Liver (tissue), 9 donors: Measurements from ENCODE around the gene RNF157. TPM values are rescaled to one million over a fixed set of nuclear protein-coding genes. Genes with fewer than 3 reads are reported as not detected.

ENCODE experiments used
- DNase-seq: peaks from one replicate; pipeline ENCODE4 v3.0.0-alpha.2; 2017; ENCODE audit warnings: low spot score
- H3K27ac ChIP-seq, 2 donors: one replicate each; pipeline ENCODE4 v1.7.0; 2013; ENCODE audit warnings: inconsistent platforms in 2 of 2, low read length in 2 of 2, control low read depth in 1 of 2, low read depth in 1 of 2, mild to moderate bottlenecking in 1 of 2
- H3K27me3 ChIP-seq, 4 donors: one replicate each; pipeline versions ENCODE4 v1.6.1 to v1.7.0; 2013; ENCODE audit warnings: low read length in 3 of 4, inconsistent platforms in 1 of 4, mild to moderate bottlenecking in 1 of 4, moderate library complexity in 1 of 4; ENCODE audit not compliant: control insufficient read depth in 4 of 4, insufficient read depth in 4 of 4
- H3K36me3 ChIP-seq, 4 donors: one replicate each; pipeline versions ENCODE4 v1.6.1 to v1.7.0; 2013; ENCODE audit warnings: low read length in 3 of 4, mild to moderate bottlenecking in 3 of 4, low read depth in 1 of 4, moderate library complexity in 1 of 4; ENCODE audit not compliant: control insufficient read depth in 4 of 4, insufficient read depth in 3 of 4
- H3K4me1 ChIP-seq, 4 donors: one replicate each; pipeline versions ENCODE4 v1.6.1 to v1.7.0; 2013; ENCODE audit warnings: low read length in 3 of 4, mild to moderate bottlenecking in 3 of 4, moderate library complexity in 1 of 4; ENCODE audit not compliant: control insufficient read depth in 4 of 4, insufficient read depth in 4 of 4
- H3K4me3 ChIP-seq, 3 donors: one replicate each; pipeline versions ENCODE4 v1.6.1 to v1.7.0; 2013; ENCODE audit warnings: low read length in 3 of 3, control low read depth in 1 of 3, low read depth in 1 of 3, mild to moderate bottlenecking in 1 of 3
- H3K9ac ChIP-seq, 2 donors: one replicate each; pipeline ENCODE4 v1.7.0; 2013; ENCODE audit warnings: low read length in 2 of 2, mild to moderate bottlenecking in 2 of 2, moderate library complexity in 2 of 2, control low read depth in 1 of 2, low read depth in 1 of 2
- H3K9me3 ChIP-seq, 4 donors: one replicate each; pipeline versions ENCODE4 v1.6.1 to v1.7.0; 2013; ENCODE audit warnings: low read length in 3 of 4; ENCODE audit not compliant: control insufficient read depth in 4 of 4
- ATF3 ChIP-seq: IDR thresholded peaks from 2 replicates; pipeline ENCODE4 v1.6.1; 2016; ENCODE audit warnings: antibody characterized with exemption
- EGR1 ChIP-seq, 2 donors: IDR thresholded peaks; 2 replicates each; pipeline ENCODE4 v1.6.1; 2016 to 2018; ENCODE audit warnings: antibody characterized with exemption in 2 of 2, low read depth in 2 of 2
- FOXA1 ChIP-seq: IDR thresholded peaks from 2 replicates; pipeline ENCODE4 v1.6.1; 2016; ENCODE audit warnings: antibody characterized with exemption
- FOXA2 ChIP-seq: IDR thresholded peaks from 2 replicates; pipeline ENCODE4 v1.6.1; 2016; ENCODE audit warnings: antibody characterized with exemption
- HNF4A ChIP-seq, 2 donors: conservative IDR thresholded peaks; 2 replicates each; pipeline ENCODE4 v1.6.1; 2016; ENCODE audit warnings: antibody characterized with exemption in 2 of 2, mild to moderate bottlenecking in 2 of 2
- HNF4G ChIP-seq: IDR thresholded peaks from 2 replicates; pipeline ENCODE4 v1.6.1; 2016; ENCODE audit warnings: antibody characterized with exemption
- JUND ChIP-seq, 2 donors: IDR thresholded peaks; 2 replicates each; pipeline ENCODE4 v1.6.1; 2016; ENCODE audit warnings: antibody characterized with exemption in 2 of 2
- MAX ChIP-seq: IDR thresholded peaks from 2 replicates; pipeline ENCODE4 v1.6.1; 2016; ENCODE audit warnings: antibody characterized with exemption
- NR2F2 ChIP-seq: IDR thresholded peaks from 2 replicates; pipeline ENCODE4 v1.6.1; 2016; ENCODE audit warnings: antibody characterized with exemption
- RXRA ChIP-seq, 2 donors: IDR thresholded peaks; 2 replicates each; pipeline ENCODE4 v1.6.1; 2017 to 2018; ENCODE audit warnings: antibody characterized with exemption in 2 of 2, mild to moderate bottlenecking in 1 of 2
- SP1 ChIP-seq: IDR thresholded peaks from 2 replicates; pipeline ENCODE4 v1.6.1; 2018; ENCODE audit warnings: antibody characterized with exemption, mild to moderate bottlenecking
- TAF1 ChIP-seq: conservative IDR thresholded peaks from 2 replicates; pipeline ENCODE4 v1.6.1; 2016; ENCODE audit warnings: antibody characterized with exemption, mild to moderate bottlenecking
- ZBTB33 ChIP-seq: IDR thresholded peaks from 2 replicates; pipeline ENCODE4 v1.6.1; 2016; ENCODE audit warnings: antibody characterized with exemption
- WGBS: extraction: QIAGEN DNeasy Blood & Tissue Kit; methylation state at CpG from one replicate; pipeline ENCODE4 v1.1.7; 2013; 5-methylcytosine and 5-hydroxymethylcytosine counted together
- polyA plus RNA-seq, 2 donors: library from polyadenylated mRNA; stranded (reverse) in 1 of 2; unstranded in 1 of 2; fragments of 200-250 nt in 1 of 2; fragments of >200 nt in 1 of 2; fragmentation: Nextera tagmentation in 1 of 2; extraction: Ambion mirVana in 1 of 2; gene quantifications; one replicate each; pipeline versions ENCODE4 v1.2.1 to v1.2.3, GENCODE V29; 2013 to 2015
- total RNA-seq, 2 donors: library from RNA; depleted of rRNA; stranded (reverse); fragments of >200 nt; gene quantifications; one replicate each; pipeline ENCODE4 v1.2.3, GENCODE V29; 2014
- donor health status: healthy.
- donor health status: healthy.
- donor health status: healthy.
- donor health status: healthy.
- donor health status: healthy.

The RNF157 gene
- total and polyA plus RNA-seq, 4 donors = 0.42 to 2.9 (median 0.66) TPM

GRCh38 chr17:76264425-76264754 is 24.1 kb upstream of the RNF157 start:
- peaks cover 0 to 2% (median 0%) of the 10 kb centered on the region in 4 donors for H3K36me3 ChIP-seq
- H3K27me3 ChIP-seq = no peaks in the 10 kb centered on the region
- no peak for TF ChIP-seq JUND (IDR thresholded peaks at IDR 0.05)
- TF ChIP-seq HNF4A (conservative IDR thresholded peaks at IDR 0.05) = peak in 1 of 2 donors; percentile 1
- no peaks in the 10 kb centered on the region for H3K9me3 ChIP-seq
- peaks cover 6 to 32% (median 21%) of the 10 kb centered on the region in 4 donors for H3K4me1 ChIP-seq
- H3K9ac ChIP-seq = peak overlapping the region in 1 of 2 donors; percentile 12
- WGBS = 57% methylated on average over 9 of the region's 9 CpGs
- no peak for DNase-seq
- H3K4me3 ChIP-seq = no peak overlapping the region
- peak overlapping the region; percentile 74 to 75 for H3K27ac ChIP-seq

GRCh38 chr17:76263896-76264295 is 23.6 kb upstream of the RNF157 start:
- TF ChIP-seq ATF3 (no peak), ZBTB33 (no peak), RXRA (IDR thresholded peaks at IDR 0.05) (no peak), MAX (no peak), SP1 (no peak), NR2F2 (no peak), FOXA2 (no peak), EGR1 (IDR thresholded peaks at IDR 0.05; ENCODE audit: low read depth in 2 of 2) (no peak), HNF4G (no peak), HNF4A (conservative IDR thresholded peaks at IDR 0.05) (no peak), TAF1 (no peak)
- 95% methylated on average over 5 of the region's 5 CpGs for WGBS
- Histone ChIP-seq H3K27ac (no peak overlapping the region), H3K4me3 (no peak overlapping the region), H3K27me3 (no peaks in the 10 kb centered on the region), H3K36me3 (no peaks in the 10 kb centered on the region), H3K9me3 (no peaks in the 10 kb centered on the region), H3K9ac (no peak overlapping the region), H3K4me1 (peaks cover 6 to 27% (median 18%) of the 10 kb centered on the region in 4 donors)
- DNase-seq = no peak

- WGBS = 66% methylated on average over 9 of the region's 9 CpGs
These were observed 22.5 kb upstream of the RNF157 start for GRCh38 chr17:76262732-76263344.

More at GRCh38 chr17:76262732-76263344, 22.5 kb upstream of the RNF157 start:
- H3K4me1 ChIP-seq = peaks cover 6 to 24% (median 15%) of the 10 kb centered on the region in 4 donors
- TF ChIP-seq SP1 (peak; percentile 55), FOXA1 (no peak), TAF1 (no peak)
- no peak for DNase-seq
- no peak overlapping the region for H3K4me3 ChIP-seq
- H3K9ac ChIP-seq = no peak overlapping the region
- H3K27ac ChIP-seq = peak overlapping the region in 1 of 2 donors; percentile 33
- no peaks in the 10 kb centered on the region for H3K27me3 ChIP-seq
- no peaks in the 10 kb centered on the region for H3K36me3 ChIP-seq
- no peaks in the 10 kb centered on the region for H3K9me3 ChIP-seq
